ENCODE measurements around the gene MAB21L3.

MAB21L3 gene

GRCh38 chr1:116151739-116152576 is 40.8 kb downstream of the MAB21L3 start:
- Histone ChIP-seq H3K4me2 (ENCODE audit: low read length) (peak overlapping the region; percentile 42; the same call in 1 of the 2 replicates), H3K9me3 (ENCODE audit: low read length) (no peaks in the 10 kb centered on the region), H3K79me2 (ENCODE audit: insufficient read depth, low read length) (no peaks in the 10 kb centered on the region), H3K36me3 (ENCODE audit: insufficient read depth, low read length) (no peaks in the 10 kb centered on the region), H3K9me2 (ENCODE audit: low read depth, low read length) (no peaks in the 10 kb centered on the region), H3F3A (ENCODE audit: insufficient read depth, low read length) (no peaks in the 10 kb centered on the region), H4K20me1 (ENCODE audit: insufficient read depth, low read length) (no peaks in the 10 kb centered on the region), H3K9ac (ENCODE audit: low read length) (no peak overlapping the region), H2AFZ (ENCODE audit: low read length) (no peak overlapping the region), H3K27me3 (ENCODE audit: insufficient read depth, low read length) (no peaks in the 10 kb centered on the region; the same call in 1 of the 2 replicates), H3K4me1 (ENCODE audit: insufficient read depth, low read length, severe bottlenecking) (no peaks in the 10 kb centered on the region), H3K4me3 (ENCODE audit: low read depth, low read length, poor library complexity, severe bottlenecking) (peak overlapping the region; percentile 37), H3K27ac (ENCODE audit: low read depth, low read length, poor library complexity, severe bottlenecking) (no peak overlapping the region)
- peak; percentile 74 for TF ChIP-seq CTCF (IDR thresholded peaks at IDR 0.05; ENCODE audit: low read length)
- TF ChIP-seq EZH2 (IDR thresholded peaks at IDR 0.05; ENCODE audit: borderline replicate concordance, low read length): no peak

GRCh38 chr1:116152577-116152943 is 41.4 kb downstream of the MAB21L3 start:
- H3F3A ChIP-seq (ENCODE audit: insufficient read depth, low read length): no peaks in the 10 kb centered on the region
- H2AFZ ChIP-seq (ENCODE audit: low read length): no peak overlapping the region
- H4K20me1 ChIP-seq (ENCODE audit: insufficient read depth, low read length): no peaks in the 10 kb centered on the region
- H3K27me3 ChIP-seq (ENCODE audit: insufficient read depth, low read length): no peaks in the 10 kb centered on the region; the same call in 1 of the 2 replicates
- H3K4me3 ChIP-seq (ENCODE audit: low read depth, low read length, poor library complexity, severe bottlenecking): peak overlapping the region; percentile 37
- no peaks in the 10 kb centered on the region for H3K9me2 ChIP-seq (ENCODE audit: low read depth, low read length)
- no peak overlapping the region for H3K27ac ChIP-seq (ENCODE audit: low read depth, low read length, poor library complexity, severe bottlenecking)
- H3K4me2 ChIP-seq (ENCODE audit: low read length): peak overlapping the region; percentile 42; the same call in 1 of the 2 replicates
- H3K9me3 ChIP-seq (ENCODE audit: low read length): no peaks in the 10 kb centered on the region
- H3K9ac ChIP-seq (ENCODE audit: low read length): no peak overlapping the region
- TF ChIP-seq EZH2 (IDR thresholded peaks at IDR 0.05; ENCODE audit: borderline replicate concordance, low read length) (no peak), CTCF (IDR thresholded peaks at IDR 0.05; ENCODE audit: low read length) (no peak)
- no peaks in the 10 kb centered on the region for H3K36me3 ChIP-seq (ENCODE audit: insufficient read depth, low read length)
- H3K79me2 ChIP-seq (ENCODE audit: insufficient read depth, low read length): no peaks in the 10 kb centered on the region
- H3K4me1 ChIP-seq (ENCODE audit: insufficient read depth, low read length, severe bottlenecking): no peaks in the 10 kb centered on the region

- no peaks in the 10 kb centered on the region for H3K9me2 ChIP-seq (ENCODE audit: low read depth, low read length)
- no peaks in the 10 kb centered on the region for H3K79me2 ChIP-seq (ENCODE audit: insufficient read depth, low read length)
- H2AFZ ChIP-seq (ENCODE audit: low read length): no peak overlapping the region
- no peak for TF ChIP-seq EZH2 (IDR thresholded peaks at IDR 0.05; ENCODE audit: borderline replicate concordance, low read length)
- no peak for TF ChIP-seq CTCF (IDR thresholded peaks at IDR 0.05; ENCODE audit: low read length)
- H4K20me1 ChIP-seq (ENCODE audit: insufficient read depth, low read length): no peaks in the 10 kb centered on the region
- no peak overlapping the region for H3K27ac ChIP-seq (ENCODE audit: low read depth, low read length, poor library complexity, severe bottlenecking)
- H3K4me1 ChIP-seq (ENCODE audit: insufficient read depth, low read length, severe bottlenecking): no peaks in the 10 kb centered on the region
- H3K36me3 ChIP-seq (ENCODE audit: insufficient read depth, low read length): no peaks in the 10 kb centered on the region
- H3K9ac ChIP-seq (ENCODE audit: low read length): no peak overlapping the region
- no peaks in the 10 kb centered on the region; the same call in 1 of the 2 replicates for H3K27me3 ChIP-seq (ENCODE audit: insufficient read depth, low read length)
- no peak overlapping the region for H3K4me2 ChIP-seq (ENCODE audit: low read length)
- no peaks in the 10 kb centered on the region for H3K9me3 ChIP-seq (ENCODE audit: low read length)
- H3K4me3 ChIP-seq (ENCODE audit: low read depth, low read length, poor library complexity, severe bottlenecking): no peak overlapping the region
- H3F3A ChIP-seq (ENCODE audit: insufficient read depth, low read length): no peaks in the 10 kb centered on the region
Observed at GRCh38 chr1:116152950-116153691, 41.9 kb downstream of the MAB21L3 start.

Data from OCI-LY1 (cell line).